ENCODE measurements around the gene DBP. TPM values are rescaled to one million over a fixed set of nuclear protein-coding genes. Genes with fewer than 3 reads are reported as not detected.

The DBP gene
- total RNA-seq, 1 experiment from 2014 or later, result 12.0 TPM

DNA sequence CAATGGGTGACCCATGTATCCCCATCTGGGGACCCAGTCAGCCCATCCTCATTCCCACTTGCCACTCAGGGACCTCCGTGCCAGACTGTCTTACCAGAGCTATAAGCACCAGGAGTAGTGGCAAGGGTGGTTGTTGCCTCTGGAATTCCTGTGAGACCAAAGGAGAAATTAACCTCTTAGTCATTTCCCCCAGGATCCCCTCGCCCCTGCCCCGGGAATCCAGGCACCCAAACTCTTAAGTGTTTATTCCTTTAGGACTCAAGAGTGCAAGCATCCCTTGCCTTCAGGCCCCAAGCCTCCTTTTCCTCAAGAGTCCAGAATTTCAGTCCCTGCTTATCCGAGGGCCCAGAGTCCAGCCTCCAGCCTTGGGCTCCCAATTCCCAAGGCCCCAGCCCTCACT is 26.5 kb upstream of the DBP start:
- ChIA-PET POLR2A (no interaction called here), CTCF (no interaction called here)
- DNase-seq (ENCODE audit: low spot score), result no peak
- Mint-ChIP-seq H3K27ac (no peak overlapping the region), H3K4me3 (no peak overlapping the region), H3K36me3 (peaks cover 6% of the 10 kb centered on the region), H3K4me1 (no peaks in the 10 kb centered on the region), H3K9me3 (peaks cover 7% of the 10 kb centered on the region), H3K27me3 (ENCODE audit: low read depth) (peaks cover 14% of the 10 kb centered on the region)
- no peak for ATAC-seq
- TF ChIP-seq, protein P1, sequence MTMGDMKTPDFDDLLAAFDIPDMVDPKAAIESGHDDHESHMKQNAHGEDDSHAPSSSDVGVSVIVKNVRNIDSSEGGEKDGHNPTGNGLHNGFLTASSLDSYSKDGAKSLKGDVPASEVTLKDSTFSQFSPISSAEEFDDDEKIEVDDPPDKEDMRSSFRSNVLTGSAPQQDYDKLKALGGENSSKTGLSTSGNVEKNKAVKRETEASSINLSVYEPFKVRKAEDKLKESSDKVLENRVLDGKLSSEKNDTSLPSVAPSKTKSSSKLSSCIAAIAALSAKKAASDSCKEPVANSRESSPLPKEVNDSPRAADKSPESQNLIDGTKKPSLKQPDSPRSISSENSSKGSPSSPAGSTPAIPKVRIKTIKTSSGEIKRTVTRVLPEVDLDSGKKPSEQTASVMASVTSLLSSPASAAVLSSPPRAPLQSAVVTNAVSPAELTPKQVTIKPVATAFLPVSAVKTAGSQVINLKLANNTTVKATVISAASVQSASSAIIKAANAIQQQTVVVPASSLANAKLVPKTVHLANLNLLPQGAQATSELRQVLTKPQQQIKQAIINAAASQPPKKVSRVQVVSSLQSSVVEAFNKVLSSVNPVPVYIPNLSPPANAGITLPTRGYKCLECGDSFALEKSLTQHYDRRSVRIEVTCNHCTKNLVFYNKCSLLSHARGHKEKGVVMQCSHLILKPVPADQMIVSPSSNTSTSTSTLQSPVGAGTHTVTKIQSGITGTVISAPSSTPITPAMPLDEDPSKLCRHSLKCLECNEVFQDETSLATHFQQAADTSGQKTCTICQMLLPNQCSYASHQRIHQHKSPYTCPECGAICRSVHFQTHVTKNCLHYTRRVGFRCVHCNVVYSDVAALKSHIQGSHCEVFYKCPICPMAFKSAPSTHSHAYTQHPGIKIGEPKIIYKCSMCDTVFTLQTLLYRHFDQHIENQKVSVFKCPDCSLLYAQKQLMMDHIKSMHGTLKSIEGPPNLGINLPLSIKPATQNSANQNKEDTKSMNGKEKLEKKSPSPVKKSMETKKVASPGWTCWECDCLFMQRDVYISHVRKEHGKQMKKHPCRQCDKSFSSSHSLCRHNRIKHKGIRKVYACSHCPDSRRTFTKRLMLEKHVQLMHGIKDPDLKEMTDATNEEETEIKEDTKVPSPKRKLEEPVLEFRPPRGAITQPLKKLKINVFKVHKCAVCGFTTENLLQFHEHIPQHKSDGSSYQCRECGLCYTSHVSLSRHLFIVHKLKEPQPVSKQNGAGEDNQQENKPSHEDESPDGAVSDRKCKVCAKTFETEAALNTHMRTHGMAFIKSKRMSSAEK (CRISPR knock-in tag; IDR thresholded peaks at IDR 0.05; ENCODE audit: borderline replicate concordance), result no peak
- TF ChIP-seq, protein P2, sequence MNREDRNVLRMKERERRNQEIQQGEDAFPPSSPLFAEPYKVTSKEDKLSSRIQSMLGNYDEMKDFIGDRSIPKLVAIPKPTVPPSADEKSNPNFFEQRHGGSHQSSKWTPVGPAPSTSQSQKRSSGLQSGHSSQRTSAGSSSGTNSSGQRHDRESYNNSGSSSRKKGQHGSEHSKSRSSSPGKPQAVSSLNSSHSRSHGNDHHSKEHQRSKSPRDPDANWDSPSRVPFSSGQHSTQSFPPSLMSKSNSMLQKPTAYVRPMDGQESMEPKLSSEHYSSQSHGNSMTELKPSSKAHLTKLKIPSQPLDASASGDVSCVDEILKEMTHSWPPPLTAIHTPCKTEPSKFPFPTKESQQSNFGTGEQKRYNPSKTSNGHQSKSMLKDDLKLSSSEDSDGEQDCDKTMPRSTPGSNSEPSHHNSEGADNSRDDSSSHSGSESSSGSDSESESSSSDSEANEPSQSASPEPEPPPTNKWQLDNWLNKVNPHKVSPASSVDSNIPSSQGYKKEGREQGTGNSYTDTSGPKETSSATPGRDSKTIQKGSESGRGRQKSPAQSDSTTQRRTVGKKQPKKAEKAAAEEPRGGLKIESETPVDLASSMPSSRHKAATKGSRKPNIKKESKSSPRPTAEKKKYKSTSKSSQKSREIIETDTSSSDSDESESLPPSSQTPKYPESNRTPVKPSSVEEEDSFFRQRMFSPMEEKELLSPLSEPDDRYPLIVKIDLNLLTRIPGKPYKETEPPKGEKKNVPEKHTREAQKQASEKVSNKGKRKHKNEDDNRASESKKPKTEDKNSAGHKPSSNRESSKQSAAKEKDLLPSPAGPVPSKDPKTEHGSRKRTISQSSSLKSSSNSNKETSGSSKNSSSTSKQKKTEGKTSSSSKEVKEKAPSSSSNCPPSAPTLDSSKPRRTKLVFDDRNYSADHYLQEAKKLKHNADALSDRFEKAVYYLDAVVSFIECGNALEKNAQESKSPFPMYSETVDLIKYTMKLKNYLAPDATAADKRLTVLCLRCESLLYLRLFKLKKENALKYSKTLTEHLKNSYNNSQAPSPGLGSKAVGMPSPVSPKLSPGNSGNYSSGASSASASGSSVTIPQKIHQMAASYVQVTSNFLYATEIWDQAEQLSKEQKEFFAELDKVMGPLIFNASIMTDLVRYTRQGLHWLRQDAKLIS (CRISPR knock-in tag; IDR thresholded peaks at IDR 0.05; ENCODE audit: borderline replicate concordance), result no peak
- no peak for TF ChIP-seq TEAD4 (CRISPR knock-in tag; IDR thresholded peaks at IDR 0.05)
- TF ChIP-seq GABPB1 (CRISPR knock-in tag; IDR thresholded peaks at IDR 0.05), result no peak
- TF ChIP-seq, protein P3, sequence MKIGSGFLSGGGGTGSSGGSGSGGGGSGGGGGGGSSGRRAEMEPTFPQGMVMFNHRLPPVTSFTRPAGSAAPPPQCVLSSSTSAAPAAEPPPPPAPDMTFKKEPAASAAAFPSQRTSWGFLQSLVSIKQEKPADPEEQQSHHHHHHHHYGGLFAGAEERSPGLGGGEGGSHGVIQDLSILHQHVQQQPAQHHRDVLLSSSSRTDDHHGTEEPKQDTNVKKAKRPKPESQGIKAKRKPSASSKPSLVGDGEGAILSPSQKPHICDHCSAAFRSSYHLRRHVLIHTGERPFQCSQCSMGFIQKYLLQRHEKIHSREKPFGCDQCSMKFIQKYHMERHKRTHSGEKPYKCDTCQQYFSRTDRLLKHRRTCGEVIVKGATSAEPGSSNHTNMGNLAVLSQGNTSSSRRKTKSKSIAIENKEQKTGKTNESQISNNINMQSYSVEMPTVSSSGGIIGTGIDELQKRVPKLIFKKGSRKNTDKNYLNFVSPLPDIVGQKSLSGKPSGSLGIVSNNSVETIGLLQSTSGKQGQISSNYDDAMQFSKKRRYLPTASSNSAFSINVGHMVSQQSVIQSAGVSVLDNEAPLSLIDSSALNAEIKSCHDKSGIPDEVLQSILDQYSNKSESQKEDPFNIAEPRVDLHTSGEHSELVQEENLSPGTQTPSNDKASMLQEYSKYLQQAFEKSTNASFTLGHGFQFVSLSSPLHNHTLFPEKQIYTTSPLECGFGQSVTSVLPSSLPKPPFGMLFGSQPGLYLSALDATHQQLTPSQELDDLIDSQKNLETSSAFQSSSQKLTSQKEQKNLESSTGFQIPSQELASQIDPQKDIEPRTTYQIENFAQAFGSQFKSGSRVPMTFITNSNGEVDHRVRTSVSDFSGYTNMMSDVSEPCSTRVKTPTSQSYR (CRISPR knock-in tag; IDR thresholded peaks at IDR 0.05), result no peak
- TF ChIP-seq TCF7 (CRISPR knock-in tag; IDR thresholded peaks at IDR 0.05; ENCODE audit: low read depth), result no peak
- no peak for TF ChIP-seq OVOL2 (CRISPR knock-in tag; IDR thresholded peaks at IDR 0.05; ENCODE audit: borderline replicate concordance)
- TF ChIP-seq, protein P4, sequence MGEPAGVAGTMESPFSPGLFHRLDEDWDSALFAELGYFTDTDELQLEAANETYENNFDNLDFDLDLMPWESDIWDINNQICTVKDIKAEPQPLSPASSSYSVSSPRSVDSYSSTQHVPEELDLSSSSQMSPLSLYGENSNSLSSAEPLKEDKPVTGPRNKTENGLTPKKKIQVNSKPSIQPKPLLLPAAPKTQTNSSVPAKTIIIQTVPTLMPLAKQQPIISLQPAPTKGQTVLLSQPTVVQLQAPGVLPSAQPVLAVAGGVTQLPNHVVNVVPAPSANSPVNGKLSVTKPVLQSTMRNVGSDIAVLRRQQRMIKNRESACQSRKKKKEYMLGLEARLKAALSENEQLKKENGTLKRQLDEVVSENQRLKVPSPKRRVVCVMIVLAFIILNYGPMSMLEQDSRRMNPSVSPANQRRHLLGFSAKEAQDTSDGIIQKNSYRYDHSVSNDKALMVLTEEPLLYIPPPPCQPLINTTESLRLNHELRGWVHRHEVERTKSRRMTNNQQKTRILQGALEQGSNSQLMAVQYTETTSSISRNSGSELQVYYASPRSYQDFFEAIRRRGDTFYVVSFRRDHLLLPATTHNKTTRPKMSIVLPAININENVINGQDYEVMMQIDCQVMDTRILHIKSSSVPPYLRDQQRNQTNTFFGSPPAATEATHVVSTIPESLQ (CRISPR knock-in tag; IDR thresholded peaks at IDR 0.05), result no peak
- TF ChIP-seq GRHL2 (CRISPR knock-in tag; IDR thresholded peaks at IDR 0.05; ENCODE audit: insufficient replicate concordance, severe bottlenecking), result no peak
- TF ChIP-seq, protein P5, sequence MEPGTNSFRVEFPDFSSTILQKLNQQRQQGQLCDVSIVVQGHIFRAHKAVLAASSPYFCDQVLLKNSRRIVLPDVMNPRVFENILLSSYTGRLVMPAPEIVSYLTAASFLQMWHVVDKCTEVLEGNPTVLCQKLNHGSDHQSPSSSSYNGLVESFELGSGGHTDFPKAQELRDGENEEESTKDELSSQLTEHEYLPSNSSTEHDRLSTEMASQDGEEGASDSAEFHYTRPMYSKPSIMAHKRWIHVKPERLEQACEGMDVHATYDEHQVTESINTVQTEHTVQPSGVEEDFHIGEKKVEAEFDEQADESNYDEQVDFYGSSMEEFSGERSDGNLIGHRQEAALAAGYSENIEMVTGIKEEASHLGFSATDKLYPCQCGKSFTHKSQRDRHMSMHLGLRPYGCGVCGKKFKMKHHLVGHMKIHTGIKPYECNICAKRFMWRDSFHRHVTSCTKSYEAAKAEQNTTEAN (CRISPR knock-in tag; IDR thresholded peaks at IDR 0.05), result no peak

DNA sequence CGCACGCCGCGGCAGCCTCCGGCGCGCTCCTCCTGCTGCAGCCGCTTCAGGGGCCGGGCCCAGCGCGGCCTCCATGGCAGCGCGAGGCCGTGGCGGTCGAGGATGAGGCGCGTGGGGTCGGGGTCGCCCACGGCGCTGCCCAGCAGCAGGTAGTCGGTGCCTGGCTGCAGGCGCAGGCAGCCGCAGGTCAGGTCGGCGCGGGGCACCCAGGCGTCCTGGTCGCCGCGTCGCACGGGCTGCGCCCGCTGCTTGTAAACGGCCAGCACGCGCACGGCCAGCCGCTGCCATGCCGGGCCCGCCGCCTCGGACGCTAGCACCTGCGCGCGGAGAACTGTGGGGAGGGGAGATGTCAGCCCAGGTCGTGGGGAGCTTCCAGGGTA is 24.5 kb upstream of the DBP start:
- peaks cover 23% of the 10 kb centered on the region for H3K27me3 Mint-ChIP-seq (ENCODE audit: low read depth)
- TF ChIP-seq, protein P6, sequence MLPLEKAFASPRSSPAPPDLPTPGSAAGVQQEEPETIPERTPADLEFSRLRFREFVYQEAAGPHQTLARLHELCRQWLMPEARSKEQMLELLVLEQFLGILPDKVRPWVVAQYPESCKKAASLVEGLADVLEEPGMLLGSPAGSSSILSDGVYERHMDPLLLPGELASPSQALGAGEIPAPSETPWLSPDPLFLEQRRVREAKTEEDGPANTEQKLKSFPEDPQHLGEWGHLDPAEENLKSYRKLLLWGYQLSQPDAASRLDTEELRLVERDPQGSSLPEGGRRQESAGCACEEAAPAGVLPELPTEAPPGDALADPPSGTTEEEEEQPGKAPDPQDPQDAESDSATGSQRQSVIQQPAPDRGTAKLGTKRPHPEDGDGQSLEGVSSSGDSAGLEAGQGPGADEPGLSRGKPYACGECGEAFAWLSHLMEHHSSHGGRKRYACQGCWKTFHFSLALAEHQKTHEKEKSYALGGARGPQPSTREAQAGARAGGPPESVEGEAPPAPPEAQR (CRISPR knock-in tag; IDR thresholded peaks at IDR 0.05), result no peak
- TF ChIP-seq, protein P5 (CRISPR knock-in tag; IDR thresholded peaks at IDR 0.05), result no peak
- H3K9me3 Mint-ChIP-seq, result peaks cover 6% of the 10 kb centered on the region
- H3K27ac Mint-ChIP-seq, result no peak overlapping the region
- peaks cover 6% of the 10 kb centered on the region for H3K36me3 Mint-ChIP-seq
- ChIA-PET CTCF (no interaction called here), POLR2A (no interaction called here)
- ATAC-seq (no peak), DNase-seq (ENCODE audit: low spot score) (no peak)
- H3K4me1 Mint-ChIP-seq, result peaks cover 6% of the 10 kb centered on the region
- H3K4me3 Mint-ChIP-seq, result no peak overlapping the region

Data from WTC11 (cell line).